ENCODE data around the gene C1R. TPM values are rescaled to one million over a fixed set of nuclear protein-coding genes. Genes with fewer than 3 reads are reported as not detected.

The C1R gene
- polyA plus RNA-seq, 1 of the 3 experiments (the other 2 are of a cell fraction): 20.1 TPM

- Histone ChIP-seq H3K27ac (ENCODE audit: low read depth in 2 of 2, low read length in 1 of 2) (no peak overlapping the region), H3F3A (replicated peaks; ENCODE audit: insufficient read depth) (no peaks in the 10 kb centered on the region), H3K4me2 (no peak overlapping the region), H3K9ac (no peak overlapping the region), H3K36me3 (replicated peaks in 1 of 2; ENCODE audit: control insufficient read depth in 1 of 2, insufficient read depth in 2 of 2, low read length in 1 of 2) (peaks cover 0 to 5% of the 10 kb centered on the region in 2 experiments), H3K79me2 (ENCODE audit: insufficient read depth) (no peaks in the 10 kb centered on the region), H3K4me1 (ENCODE audit: control insufficient read depth in 1 of 2, insufficient read depth in 2 of 2, low read depth in 1 of 2, low read length in 1 of 2) (peaks cover 0 to 15% of the 10 kb centered on the region in 2 experiments; a peak in 1 of 4 replicates), H3K9me2 (no peaks in the 10 kb centered on the region), H4K20me1 (ENCODE audit: insufficient read depth) (no peaks in the 10 kb centered on the region), H2AFZ (ENCODE audit: low read depth) (no peak overlapping the region), H3K9me3 (0 out of 2 replicates have a peak, but pooled peaks cover 6% of the 10 kb centered on the region), H3K4me3 (ENCODE audit: low read depth in 2 of 2, low read length in 1 of 2) (no peak overlapping the region), H3K27me3 (ENCODE audit: insufficient read depth) (no peaks in the 10 kb centered on the region)
- 27% methylated on average over 1 of the region's 1 CpG for WGBS (ENCODE audit: low lambda C conversion rate)
- POLR2A ChIA-PET: no interaction called here
- TF ChIP-seq FOXJ3 (CRISPR knock-in tag; IDR thresholded peaks at IDR 0.05): no peak
- no peak for TF ChIP-seq RCOR1 (IDR thresholded peaks at IDR 0.05; ENCODE audit: low read length)
- CTCF ChIA-PET: interaction anchor here (0.7 to 3.9 kb wide), 4 partner anchors 13 to 484 kb away, joined by 3 to 28 read pairs (median 4); partner anchors contain the start of genes C12orf57 and RNU7-1
- DNase-seq: no peak
These were observed 13.8 kb upstream of the C1R start for GRCh38 chr12:7106082-7106481.

GRCh38 chr12:7103837-7104584 lies 11.8 kb upstream of the C1R start:
- H3K4me3 ChIP-seq (ENCODE audit: low read depth in 2 of 2, low read length in 1 of 2): no peak overlapping the region
- 0 out of 2 replicates have a peak, but pooled peaks cover 6% of the 10 kb centered on the region for H3K9me3 ChIP-seq
- no peaks in the 10 kb centered on the region for H4K20me1 ChIP-seq (ENCODE audit: insufficient read depth)
- no peak overlapping the region for H3K27ac ChIP-seq (ENCODE audit: low read depth in 2 of 2, low read length in 1 of 2)
- no peak for TF ChIP-seq MEF2A (IDR thresholded peaks at IDR 0.05; ENCODE audit: borderline replicate concordance, low read depth)
- TF ChIP-seq TEAD4 (IDR thresholded peaks at IDR 0.05; ENCODE audit: borderline replicate concordance, insufficient read depth): no peak
- TF ChIP-seq CTCF (IDR thresholded peaks at IDR 0.05): no peak
- TF ChIP-seq MXI1 (IDR thresholded peaks at IDR 0.05; ENCODE audit: low read depth, low read length): no peak
- TF ChIP-seq RCOR1 (IDR thresholded peaks at IDR 0.05; ENCODE audit: low read length): no peak
- no peak for TF ChIP-seq RFX5 (IDR thresholded peaks at IDR 0.05; ENCODE audit: low read length)
- TF ChIP-seq RAD21 (IDR thresholded peaks at IDR 0.05; ENCODE audit: low read length): no peak
- no peak for TF ChIP-seq EZH2phosphoT487 (IDR thresholded peaks at IDR 0.05; ENCODE audit: borderline replicate concordance, low read depth)
- TF ChIP-seq FOSL2 (IDR thresholded peaks at IDR 0.05; ENCODE audit: borderline replicate concordance, low read depth): no peak
- no peak for TF ChIP-seq ZBTB33 (IDR thresholded peaks at IDR 0.05; ENCODE audit: borderline replicate concordance, low read depth)
- TF ChIP-seq NFIC (IDR thresholded peaks at IDR 0.05; ENCODE audit: borderline replicate concordance): no peak
- no peak for TF ChIP-seq TCF12 (IDR thresholded peaks at IDR 0.05)
- no peak for TF ChIP-seq POLR2AphosphoS5 (IDR thresholded peaks at IDR 0.05; ENCODE audit: low read depth, low read length)
- no peak for TF ChIP-seq ELF1 (IDR thresholded peaks at IDR 0.05)
- no peak for TF ChIP-seq FOXJ3 (CRISPR knock-in tag; IDR thresholded peaks at IDR 0.05)
- no peak for TF ChIP-seq GABPA (IDR thresholded peaks at IDR 0.05; ENCODE audit: low read depth)
- TF ChIP-seq REST (IDR thresholded peaks at IDR 0.05; ENCODE audit: low read depth, low read length): no peak
- no peak for TF ChIP-seq USF1 (IDR thresholded peaks at IDR 0.05; ENCODE audit: borderline replicate concordance, low read depth)
- H3F3A ChIP-seq (replicated peaks; ENCODE audit: insufficient read depth): no peaks in the 10 kb centered on the region
- H3K27me3 ChIP-seq (ENCODE audit: insufficient read depth): no peaks in the 10 kb centered on the region
- CTCF ChIA-PET: interaction anchor here (0.9 to 1.8 kb wide), 5 partner anchors 9 to 180 kb away, joined by 3 to 11 read pairs (median 3); no protein-coding TSS in a partner anchor
- POLR2A ChIA-PET: no interaction called here
- DNase-seq: no peak
- H3K79me2 ChIP-seq (ENCODE audit: insufficient read depth): no peaks in the 10 kb centered on the region
- H3K9me2 ChIP-seq: no peaks in the 10 kb centered on the region
- 82% methylated on average over 14 of the region's 14 CpGs for WGBS (ENCODE audit: low lambda C conversion rate)
- H3K9ac ChIP-seq: no peak overlapping the region
- peaks cover 0 to 10% of the 10 kb centered on the region in 2 experiments; a peak in 1 of 4 replicates for H3K4me1 ChIP-seq (ENCODE audit: control insufficient read depth in 1 of 2, insufficient read depth in 2 of 2, low read depth in 1 of 2, low read length in 1 of 2)
- H3K36me3 ChIP-seq (replicated peaks in 1 of 2; ENCODE audit: control insufficient read depth in 1 of 2, insufficient read depth in 2 of 2, low read length in 1 of 2): peaks cover 0 to 5% of the 10 kb centered on the region in 2 experiments
- no peak overlapping the region for H2AFZ ChIP-seq (ENCODE audit: low read depth)
- H3K4me2 ChIP-seq: no peak overlapping the region

Measured in SK-N-SH (cell line).